Transverse colon (tissue), 4 donors: ENCODE results near the gene C20orf202. TPM values are rescaled to one million over a fixed set of nuclear protein-coding genes. Genes with fewer than 3 reads are reported as not detected.

ENCODE experiments used
- DNase-seq: peaks from one replicate; pipeline ENCODE4 v3.0.0-alpha.2; 2019
- H3K27ac ChIP-seq, 4 donors: fragments of 200-600 bp; sonication (generic); 2 replicates each; pipeline ENCODE4 v1.5.1; 2016 to 2018; ENCODE audit warnings: inconsistent platforms in 4 of 4
- H3K27me3 ChIP-seq: fragments of 200-600 bp; sonication (generic); 2 replicates; pipeline ENCODE4 v1.5.1; 2017; ENCODE audit warnings: inconsistent platforms
- H3K36me3 ChIP-seq, 4 donors: fragments of 200-600 bp; sonication (generic); 2 replicates each; pipeline ENCODE4 v1.5.1; 2017 to 2019; ENCODE audit warnings: inconsistent platforms in 4 of 4
- H3K4me1 ChIP-seq, 4 donors: fragments of 200-600 bp; sonication (generic); 2 replicates each; pipeline ENCODE4 v1.5.1; 2017 to 2020; ENCODE audit warnings: inconsistent platforms in 4 of 4
- H3K4me3 ChIP-seq, 4 donors: fragments of 200-600 bp; sonication (generic); 1 replicate in 1 of 4; 2 replicates in 3 of 4; pipeline versions ENCODE4 v1.5.1 to v1.6.1; 2017 to 2019; ENCODE audit warnings: inconsistent platforms in 4 of 4
- H3K9me3 ChIP-seq, 2 donors: fragments of 200-600 bp; sonication (generic); 2 replicates each; pipeline ENCODE4 v1.5.1; 2017 to 2019; ENCODE audit warnings: inconsistent platforms in 2 of 2
- CTCF ChIP-seq, 5 experiments: fragments of 200-600 bp in 3 of 5; fragments of 450-650 bp in 2 of 5; sonication (generic) in 3 of 5; IDR thresholded peaks; 1 replicate in 2 of 5; 2 replicates in 3 of 5; pipeline ENCODE4 v1.5.1; 2016 to 2017; ENCODE audit warnings: antibody characterized with exemption in 5 of 5, inconsistent platforms in 3 of 5, mild to moderate bottlenecking in 2 of 5, moderate library complexity in 1 of 5
- EP300 ChIP-seq: sonication (generic); formaldehyde crosslinking; IDR thresholded peaks from one replicate; pipeline ENCODE4 v1.6.1; 2017; ENCODE audit warnings: antibody characterized with exemption, low read depth
- POLR2A ChIP-seq: fragments of 450-650 bp; IDR thresholded peaks from one replicate; pipeline ENCODE4 v1.6.1; 2016; ENCODE audit warnings: antibody characterized with exemption, mild to moderate bottlenecking, moderate library complexity
- POLR2AphosphoS5 ChIP-seq, 3 donors: sonication (generic); formaldehyde crosslinking; IDR thresholded peaks; one replicate each; pipeline ENCODE4 v1.6.1; 2016; ENCODE audit warnings: antibody characterized with exemption in 3 of 3
- WGBS, 2 donors: methylation state at CpG; one replicate each; pipeline ENCODE4 v1.1.5; 2018; ENCODE audit warnings: low coverage in 1 of 2; 5-methylcytosine and 5-hydroxymethylcytosine counted together
- in situ Hi-C, 4 donors: fragments of 200-750 bp; cut with MboI; loops; one replicate each; pipeline versions ENCODE4 v1.15.0 to v1.15.1; 2017; ENCODE audit warnings: low sequenced_read_pairs in 3 of 4, low pct_ligation_motif_present in 1 of 4, low pct_unique_long_range_greater_than_20kb in 1 of 4
- intact Hi-C: fragments of 100-400 bp; cut with DNase I; formaldehyde crosslinking; loops from one replicate; pipeline ENCODE4 v1.15.1; 2023; ENCODE audit warnings: low total_unique reads
- total RNA-seq, 4 donors: library from RNA; depleted of rRNA; stranded (reverse); fragments of >200 nt; gene quantifications; one replicate each; pipeline ENCODE4 v1.1.0, GENCODE V29; 2016

C20orf202 gene
- total RNA-seq, 4 donors from 2014 or later, result 0.32 to 0.55 TPM; not detected in 2

- intact Hi-C loops, result no loop called here
- peaks cover 12% of the 10 kb centered on the region for H3K27me3 ChIP-seq
- DNase-seq, result no peak
- TF ChIP-seq EP300 (no peak), POLR2AphosphoS5 (IDR thresholded peaks at IDR 0.05) (no peak), CTCF (IDR thresholded peaks at IDR 0.05) (no peak), POLR2A (no peak)
- H3K36me3 ChIP-seq, result no peaks in the 10 kb centered on the region
- no peak overlapping the region for H3K27ac ChIP-seq
- H3K4me3 ChIP-seq, result no peak overlapping the region
- H3K4me1 ChIP-seq, result no peaks in the 10 kb centered on the region
- H3K9me3 ChIP-seq, result no peaks in the 10 kb centered on the region
- in situ Hi-C loops, result no loop called here
These were observed 38.2 kb downstream of the C20orf202 start for GRCh38 chr20:1241456-1241855.

- H3K4me3 ChIP-seq, result no peak overlapping the region
- WGBS, 2 donors, result 82% methylated on average over 3 of the region's 3 CpGs; no CpG with 5 or more reads in 1 of the 2 donors
- H3K4me1 ChIP-seq, result no peaks in the 10 kb centered on the region
- H3K36me3 ChIP-seq, result no peaks in the 10 kb centered on the region
- DNase-seq, result no peak
- H3K27me3 ChIP-seq, result peaks cover 12% of the 10 kb centered on the region
- no peak overlapping the region for H3K27ac ChIP-seq
- TF ChIP-seq EP300 (no peak), POLR2A (no peak), CTCF (IDR thresholded peaks at IDR 0.05) (no peak)
- in situ Hi-C loops, result no loop called here
- H3K9me3 ChIP-seq, result no peaks in the 10 kb centered on the region
- intact Hi-C loops, result no loop called here
These were observed 38.8 kb downstream of the C20orf202 start for GRCh38 chr20:1242099-1242498.

- 53 to 64% methylated on average over 2 of the region's 2 CpGs for WGBS, 2 donors
- Histone ChIP-seq H3K36me3 (no peaks in the 10 kb centered on the region), H3K9me3 (no peaks in the 10 kb centered on the region), H3K4me1 (no peaks in the 10 kb centered on the region), H3K27ac (no peak overlapping the region), H3K27me3 (peaks cover 12% of the 10 kb centered on the region), H3K4me3 (no peak overlapping the region)
- TF ChIP-seq CTCF (IDR thresholded peaks at IDR 0.05) (no peak), POLR2A (no peak), EP300 (no peak), POLR2AphosphoS5 (IDR thresholded peaks at IDR 0.05) (no peak)
- intact Hi-C loops, result no loop called here
- in situ Hi-C loops, result no loop called here
- no peak for DNase-seq
These were observed 39.3 kb downstream of the C20orf202 start for GRCh38 chr20:1242530-1242929.

DNA sequence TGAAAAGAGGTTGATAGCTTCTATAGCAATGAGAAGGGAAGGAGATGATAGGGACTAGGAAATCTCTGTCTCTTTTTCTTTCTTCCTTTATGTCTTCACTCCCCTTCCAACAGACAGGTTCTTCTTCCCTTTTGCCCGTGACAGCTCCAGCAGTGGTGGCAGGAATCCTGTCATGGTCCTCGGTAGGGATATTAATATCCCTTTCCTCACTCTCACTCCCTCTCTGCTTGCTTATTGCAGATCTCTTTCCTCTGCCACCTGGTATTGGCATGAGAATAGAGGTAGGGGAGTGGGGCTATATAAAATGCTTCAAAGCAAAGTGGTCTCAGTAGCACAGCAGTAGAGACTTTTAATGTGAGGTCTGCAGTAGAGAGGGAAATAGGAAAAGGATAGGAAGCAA, 42.3 kb downstream of the C20orf202 start:
- Histone ChIP-seq H3K4me1 (no peaks in the 10 kb centered on the region), H3K36me3 (no peaks in the 10 kb centered on the region), H3K27me3 (peaks cover 10% of the 10 kb centered on the region), H3K9me3 (no peaks in the 10 kb centered on the region), H3K4me3 (no peak overlapping the region), H3K27ac (no peak overlapping the region)
- intact Hi-C loops, result no loop called here
- TF ChIP-seq POLR2A, result no peak
- no peak for TF ChIP-seq EP300
- no peak for TF ChIP-seq POLR2AphosphoS5 (IDR thresholded peaks at IDR 0.05)
- no peak for TF ChIP-seq CTCF (IDR thresholded peaks at IDR 0.05)
- 66% methylated on average over 2 of the region's 2 CpGs; no CpG with 5 or more reads in 1 of the 2 donors for WGBS, 2 donors
- in situ Hi-C loops, result no loop called here
- DNase-seq, result no peak
